GM12878 (cell line): Measurements from ENCODE around the gene RGS19. TPM values are rescaled to one million over a fixed set of nuclear protein-coding genes. Genes with fewer than 3 reads are reported as not detected.

Experiments used
- ATAC-seq: fragments of 200-7000 bp; cut with Tn5 transposase; 3 replicates; pipeline ENCODE4 v1.9.1; 2020; ENCODE audit warnings: mild to moderate bottlenecking, moderate library complexity
- BruUV-seq: library from RNA; stranded (reverse); fragments of 400-500 nt; replicated peaks from 2 replicates; lab custom pipeline; 2021; lab: Mats Ljungman, UMichigan
- CTCF ChIA-PET: fragments of 300-600 bp; sonication (Branson Sonifier 250); formaldehyde crosslinking; extraction: SDS; loops from one replicate; lab custom pipeline; 2021; ENCODE audit warnings: inconsistent platforms; lab: Yijun Ruan, JAX
- POLR2A ChIA-PET: fragments of 350-600 bp; formaldehyde crosslinking; extraction: SDS; loops from one replicate; lab custom pipeline; 2021; ENCODE audit warnings: inconsistent platforms; lab: Charles Lee
- RAD21 ChIA-PET: fragments of 300-600 bp; sonication (Branson Sonifier 250); formaldehyde crosslinking; loops from one replicate; lab custom pipeline; 2023; ENCODE audit warnings: antibody characterized with exemption; ENCODE audit not compliant: unreplicated experiment; lab: Charles Lee
- SMC1A ChIA-PET: fragments of 300-600 bp; sonication (Branson Sonifier 250); formaldehyde crosslinking; loops from one replicate; lab custom pipeline; 2023; ENCODE audit not compliant: unreplicated experiment, uncharacterized antibody; lab: Charles Lee
- DNase-seq: peaks from one replicate; pipeline ENCODE4 v3.0.0-alpha.2; 2011; ENCODE audit warnings: low read depth, low spot score
- FAIRE-seq: peaks from 3 replicates; lab custom pipeline; 2011; peaks lifted over from hg19 to GRCh38; lab: Jason Lieb, UNC
- H2AFZ ChIP-seq: 2 replicates; pipeline ENCODE4 v1.6.0; 2011; ENCODE audit warnings: low read depth, low read length, control low read depth; ENCODE audit not compliant: control insufficient read depth
- H3K27ac ChIP-seq: 2 replicates; pipeline ENCODE4 v1.5.1; 2011; ENCODE audit warnings: control low read depth; ENCODE audit not compliant: control insufficient read depth, insufficient read depth
- H3K27me3 ChIP-seq, 2 experiments: replicated peaks in 1 of 2; 2 replicates each; pipeline versions ENCODE4 v1.6.0 to v1.6.1; 2011; ENCODE audit warnings: low read length in 1 of 2; ENCODE audit not compliant: control insufficient read depth in 2 of 2, insufficient read depth in 2 of 2
- H3K36me3 ChIP-seq, 2 experiments: 2 replicates each; pipeline ENCODE4 v1.5.1; 2011; ENCODE audit warnings: low read length in 1 of 2; ENCODE audit not compliant: control insufficient read depth in 2 of 2, insufficient read depth in 2 of 2
- H3K4me1 ChIP-seq: 2 replicates; pipeline ENCODE4 v1.6.1; 2011; ENCODE audit warnings: mild to moderate bottlenecking, low read length, moderate library complexity, mixed read lengths; ENCODE audit not compliant: control insufficient read depth, insufficient read depth
- H3K4me2 ChIP-seq: 2 replicates; pipeline ENCODE4 v1.6.0; 2011; ENCODE audit warnings: control low read depth; ENCODE audit not compliant: control insufficient read depth, insufficient read depth
- H3K4me3 ChIP-seq: fragments of 200-600 bp; sonication (generic); 2 replicates; pipeline ENCODE4 v1.5.1; 2016
- H3K79me2 ChIP-seq: 2 replicates; pipeline ENCODE4 v1.6.0; 2011; ENCODE audit warnings: low read length; ENCODE audit not compliant: control insufficient read depth, insufficient read depth
- H3K9ac ChIP-seq: 2 replicates; pipeline ENCODE4 v1.8.0; 2011; ENCODE audit warnings: low read length, control low read depth, mixed read lengths; ENCODE audit not compliant: control insufficient read depth, insufficient read depth
- H3K9me3 ChIP-seq: replicated peaks from 3 replicates; pipeline ENCODE4 v1.5.1; 2011; ENCODE audit warnings: mild to moderate bottlenecking, low read length; ENCODE audit not compliant: control insufficient read depth, insufficient read depth
- H4K20me1 ChIP-seq: 2 replicates; pipeline ENCODE4 v1.6.0; 2011; ENCODE audit not compliant: control insufficient read depth, insufficient read depth
- CHD2 ChIP-seq: IDR thresholded peaks from 2 replicates; pipeline ENCODE4 v1.6.1; 2011; ENCODE audit warnings: low read depth, low read length, improper control_type of control experiment, borderline replicate concordance
- HCFC1 ChIP-seq: fragments of 150-350 bp; IDR thresholded peaks from 2 replicates; pipeline ENCODE4 v1.6.1; 2014; ENCODE audit warnings: low read length
- IKZF1 ChIP-seq: fragments of 450-650 bp; conservative IDR thresholded peaks from 2 replicates; pipeline ENCODE4 v1.6.1; 2017; ENCODE audit warnings: antibody characterized with exemption, mild to moderate bottlenecking
- IKZF2 ChIP-seq, 2 experiments: fragments of 450-650 bp; IDR thresholded peaks; 2 replicates each; pipeline ENCODE4 v1.6.1; 2017; ENCODE audit warnings: mild to moderate bottlenecking in 2 of 2, moderate library complexity in 2 of 2
- MEF2B ChIP-seq: fragments of 450-650 bp; IDR thresholded peaks from 2 replicates; pipeline ENCODE4 v1.6.1; 2018; ENCODE audit warnings: mild to moderate bottlenecking, moderate library complexity; ENCODE audit not compliant: partially characterized antibody, poor library complexity, severe bottlenecking
- MTA2 ChIP-seq: fragments of 450-650 bp; IDR thresholded peaks from 2 replicates; pipeline ENCODE4 v1.6.1; 2016; ENCODE audit warnings: low read depth, mild to moderate bottlenecking, moderate library complexity
- NBN ChIP-seq: fragments of 450-650 bp; IDR thresholded peaks from 2 replicates; pipeline ENCODE4 v1.6.1; 2016
- NR2C1 ChIP-seq: fragments of 450-650 bp; IDR thresholded peaks from 2 replicates; pipeline ENCODE4 v1.6.1; 2017; ENCODE audit warnings: antibody characterized with exemption, mild to moderate bottlenecking, moderate library complexity
- NRF1 ChIP-seq: conservative IDR thresholded peaks from 2 replicates; pipeline ENCODE4 v1.6.1; 2011; ENCODE audit warnings: mild to moderate bottlenecking, low read depth, low read length, improper control_type of control experiment
- POU2F2 ChIP-seq: IDR thresholded peaks from 3 replicates; pipeline ENCODE4 v1.6.1; 2011; ENCODE audit warnings: low read depth, mild to moderate bottlenecking, low read length, borderline replicate concordance
- PRDM15 ChIP-seq: fragments of 450-650 bp; formaldehyde crosslinking; IDR thresholded peaks from 2 replicates; pipeline ENCODE4 v1.4.0; 2020; ENCODE audit warnings: mild to moderate bottlenecking, moderate library complexity
- SPI1 ChIP-seq: IDR thresholded peaks from 2 replicates; pipeline ENCODE4 v1.6.1; 2011; ENCODE audit warnings: low read depth, mild to moderate bottlenecking, low read length, moderate library complexity, borderline replicate concordance; ENCODE audit not compliant: insufficient read depth
- ZNF24 ChIP-seq: fragments of 450-650 bp; IDR thresholded peaks from 2 replicates; pipeline ENCODE4 v1.6.1; 2017; ENCODE audit warnings: antibody characterized with exemption, mild to moderate bottlenecking
- ZNF274 ChIP-seq: IDR thresholded peaks from one replicate; pipeline ENCODE4 v1.8.0; 2011; ENCODE audit not compliant: insufficient read length, insufficient read depth
- WGBS: methylation state at CpG from one replicate; pipeline ENCODE4 v1.1.6; 2016; ENCODE audit warnings: low lambda C conversion rate; ENCODE audit not compliant: insufficient replicate concordance, insufficient coverage; ENCODE audit errors: missing lambda C conversion rate; 5-methylcytosine and 5-hydroxymethylcytosine counted together
- in situ Hi-C: fragments of 300-500 bp; cut with MboI; formaldehyde crosslinking; loops from 9 replicates; pipeline ENCODE4 v1.14.3; 2018; ENCODE audit warnings: mixed read lengths
- intact Hi-C: fragments of 100-400 bp; cut with micrococcal nuclease; formaldehyde crosslinking; loops from one replicate; pipeline ENCODE4 v1.14.2; 2022; ENCODE audit not compliant: unreplicated experiment
- polyA plus RNA-seq, 11 experiments: library from polyadenylated mRNA; depleted of rRNA in 4 of 11; unstranded in 6 of 11; stranded (reverse) in 5 of 11; fragments of >200 nt; fragmentation: Nextera tagmentation in 4 of 11; fragmentation: Illumina TruSeq in 1 of 11; extraction: Ambion mirVana in 4 of 11; extraction: Trizol in 1 of 11; gene quantifications; 1 replicate in 1 of 11; 2 replicates in 10 of 11; pipeline versions ENCODE4 v1.2.1 to v1.2.3, GENCODE V29; 2011 to 2016; ENCODE audit warnings: inconsistent platforms in 2 of 11, missing spikeins in 2 of 11, low read depth in 1 of 11
- total RNA-seq, 4 experiments: library from RNA; depleted of rRNA in 3 of 4; stranded (reverse); fragments of >200 nt in 3 of 4; fragmentation: Illumina TruSeq in 1 of 4; extraction: Trizol in 1 of 4; gene quantifications; 2 replicates each; pipeline versions ENCODE4 v1.2.1 to v1.2.3, GENCODE V29; 2013 to 2021
- TF ChIP-seq, protein P1 (sequence below): fragments of 450-650 bp; IDR thresholded peaks from 2 replicates; pipeline ENCODE4 v1.6.1; 2017; ENCODE audit warnings: low read depth, mild to moderate bottlenecking, moderate library complexity
- TF ChIP-seq, protein P2 (sequence below): IDR thresholded peaks from 2 replicates; pipeline ENCODE4 v1.6.1; 2011; ENCODE audit warnings: borderline replicate concordance, low read depth, mild to moderate bottlenecking, moderate library complexity, mixed read lengths, low read length; ENCODE audit not compliant: insufficient read depth; ENCODE audit errors: extremely low read length

Gene RGS19
- total and polyA plus RNA-seq, 10 of the 15 experiments (the other 5 are each of a cell fraction or from before 2014, with no cell fraction given), result 0.82 to 62.4 (median 39.8) TPM

GRCh38 chr20:64099880-64100565 is 20.7 kb upstream of the RGS19 start:
- RAD21 ChIA-PET, result interaction anchor here (0.7 to 1.9 kb wide), 7 partner anchors 9 to 120 kb away, joined by 3 to 7 read pairs (median 5); partner anchors contain the start of genes LKAAEAR1, OPRL1, RGS19 and SAMD10
- peaks cover 4 to 11% of the 10 kb centered on the region in 2 experiments; a peak in 3 of 4 replicates for H3K27me3 ChIP-seq
- H3K9ac ChIP-seq, result no peak overlapping the region
- DNase-seq, result no peak
- H4K20me1 ChIP-seq, result no peaks in the 10 kb centered on the region
- H3K4me3 ChIP-seq, result no peak overlapping the region
- no peak for FAIRE-seq
- H3K4me1 ChIP-seq, result peaks cover 16% of the 10 kb centered on the region
- peak; percentile 76 for ATAC-seq
- intact Hi-C loops, result no loop called here
- POLR2A ChIA-PET, result interaction anchor here (0.6 to 1.1 kb wide), 2 partner anchors 8 to 156 kb away, joined by 3 read pairs; partner anchors contain the start of gene PCMTD2
- SMC1A ChIA-PET, result interaction anchor here (1.3 to 1.7 kb wide), 3 partner anchors 20 to 61 kb away, joined by 3 to 7 read pairs (median 5); partner anchors contain the start of genes OPRL1 and RGS19
- CTCF ChIA-PET, result interaction anchor here (0.6 to 2.6 kb wide), 7 partner anchors 9 to 1132 kb away, joined by 3 to 7 read pairs (median 4); partner anchors contain the start of gene LKAAEAR1
- 12% methylated on average over 14 of the region's 14 CpGs for WGBS
- no peak overlapping the region for H3K27ac ChIP-seq
- H3K4me2 ChIP-seq, result no peak overlapping the region
- in situ Hi-C loops, result no loop called here
- H3K9me3 ChIP-seq, result no peaks in the 10 kb centered on the region
- no peaks in the 10 kb centered on the region for H3K36me3 ChIP-seq
- no TSS peak for BruUV-seq
- H3K79me2 ChIP-seq, result no peaks in the 10 kb centered on the region
- no peak overlapping the region; the same call in 1 of the 2 replicates for H2AFZ ChIP-seq
- TF ChIP-seq IKZF2 (IDR thresholded peaks at IDR 0.05) (peak in 1 of 2 experiments; percentile 32; a peak in 2 of 4 replicates), POU2F2 (peak; percentile 91; the same call in 1 of the 3 replicates), SPI1 (peak; percentile 44; the same call in 1 of the 2 replicates), MTA2 (peak; percentile 53; the same call in 1 of the 2 replicates), IKZF1 (peak; percentile 58), MEF2B (peak; percentile 80), NRF1 (no peak), NR2C1 (no peak), ZNF24 (no peak), HCFC1 (no peak), NBN (peak; percentile 66; the same call in 1 of the 2 replicates), CHD2 (0 out of 2 replicates have a peak, but pooled peaks have one; percentile 21), ZNF274 (no peak), PRDM15 (no peak)
- TF ChIP-seq, protein P1, sequence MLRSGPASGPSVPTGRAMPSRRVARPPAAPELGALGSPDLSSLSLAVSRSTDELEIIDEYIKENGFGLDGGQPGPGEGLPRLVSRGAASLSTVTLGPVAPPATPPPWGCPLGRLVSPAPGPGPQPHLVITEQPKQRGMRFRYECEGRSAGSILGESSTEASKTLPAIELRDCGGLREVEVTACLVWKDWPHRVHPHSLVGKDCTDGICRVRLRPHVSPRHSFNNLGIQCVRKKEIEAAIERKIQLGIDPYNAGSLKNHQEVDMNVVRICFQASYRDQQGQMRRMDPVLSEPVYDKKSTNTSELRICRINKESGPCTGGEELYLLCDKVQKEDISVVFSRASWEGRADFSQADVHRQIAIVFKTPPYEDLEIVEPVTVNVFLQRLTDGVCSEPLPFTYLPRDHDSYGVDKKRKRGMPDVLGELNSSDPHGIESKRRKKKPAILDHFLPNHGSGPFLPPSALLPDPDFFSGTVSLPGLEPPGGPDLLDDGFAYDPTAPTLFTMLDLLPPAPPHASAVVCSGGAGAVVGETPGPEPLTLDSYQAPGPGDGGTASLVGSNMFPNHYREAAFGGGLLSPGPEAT, result peak; percentile 22; the same call in 1 of the 2 replicates
- TF ChIP-seq, protein P2, sequence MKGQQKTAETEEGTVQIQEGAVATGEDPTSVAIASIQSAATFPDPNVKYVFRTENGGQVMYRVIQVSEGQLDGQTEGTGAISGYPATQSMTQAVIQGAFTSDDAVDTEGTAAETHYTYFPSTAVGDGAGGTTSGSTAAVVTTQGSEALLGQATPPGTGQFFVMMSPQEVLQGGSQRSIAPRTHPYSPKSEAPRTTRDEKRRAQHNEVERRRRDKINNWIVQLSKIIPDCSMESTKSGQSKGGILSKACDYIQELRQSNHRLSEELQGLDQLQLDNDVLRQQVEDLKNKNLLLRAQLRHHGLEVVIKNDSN, result no peak
